Stomach (tissue), 9 donors: Measurements from ENCODE around the gene CD81. TPM values are rescaled to one million over a fixed set of nuclear protein-coding genes. Genes with fewer than 3 reads are reported as not detected.

ENCODE experiments used
- DNase-seq, 2 donors: peaks; one replicate each; pipeline versions ENCODE4 v3.0.0 to v3.0.0-alpha.2; 2013 to 2019
- H3K27ac ChIP-seq, 5 donors: fragments of 200-600 bp in 4 of 5; sonication (generic) in 4 of 5; one replicate each; pipeline ENCODE4 v1.5.1; 2013 to 2019; ENCODE audit warnings: mild to moderate bottlenecking in 1 of 5, moderate library complexity in 1 of 5
- H3K27me3 ChIP-seq, 3 donors: fragments of 200-600 bp; sonication (generic); one replicate each; pipeline ENCODE4 v1.5.1; 2017 to 2019; ENCODE audit warnings: mixed run types in 1 of 3
- H3K36me3 ChIP-seq, 4 donors: fragments of 200-600 bp; sonication (generic); 1 replicate in 3 of 4; 2 replicates in 1 of 4; pipeline ENCODE4 v1.5.1; 2016 to 2019
- H3K4me1 ChIP-seq, 4 donors: fragments of 200-600 bp; sonication (generic); one replicate each; pipeline ENCODE4 v1.5.1; 2016 to 2019
- H3K4me3 ChIP-seq, 4 donors: fragments of 200-600 bp; sonication (generic) in 3 of 4; one replicate each; pipeline ENCODE4 v1.5.1; 2016 to 2019; ENCODE audit warnings: mild to moderate bottlenecking in 1 of 4
- H3K9me3 ChIP-seq, 4 donors: fragments of 200-600 bp; sonication (generic); one replicate each; pipeline ENCODE4 v1.5.1; 2016 to 2019
- CTCF ChIP-seq, 7 experiments: fragments of 450-650 bp in 4 of 7; fragments of 200-600 bp in 3 of 7; sonication (generic) in 3 of 7; IDR thresholded peaks; one replicate each; pipeline ENCODE4 v1.5.1; 2016 to 2019; ENCODE audit warnings: antibody characterized with exemption in 7 of 7, control low read depth in 2 of 7, mild to moderate bottlenecking in 1 of 7
- EP300 ChIP-seq: sonication (generic); formaldehyde crosslinking; IDR thresholded peaks from one replicate; pipeline ENCODE4 v1.6.1; 2017; ENCODE audit warnings: antibody characterized with exemption
- POLR2A ChIP-seq, 4 donors: fragments of 450-650 bp; IDR thresholded peaks; one replicate each; pipeline ENCODE4 v1.6.1; 2016; ENCODE audit warnings: antibody characterized with exemption in 4 of 4, control low read depth in 2 of 4, mild to moderate bottlenecking in 1 of 4, moderate library complexity in 1 of 4
- POLR2AphosphoS5 ChIP-seq, 3 donors: sonication (generic); formaldehyde crosslinking; IDR thresholded peaks; one replicate each; pipeline ENCODE4 v1.6.1; 2016; ENCODE audit warnings: antibody characterized with exemption in 3 of 3
- WGBS, 5 donors: extraction: QIAGEN DNeasy Blood & Tissue Kit in 3 of 5; methylation state at CpG; one replicate each; pipeline versions ENCODE4 v1.1.5 to v1.1.7; 2013 to 2018; 5-methylcytosine and 5-hydroxymethylcytosine counted together
- intact Hi-C: fragments of 100-400 bp; cut with DNase I; formaldehyde crosslinking; loops from one replicate; pipeline ENCODE4 v1.15.1; 2023; ENCODE audit warnings: low total_unique reads
- polyA plus RNA-seq, 3 donors: library from polyadenylated mRNA; stranded (reverse); fragments of 200-250 nt; gene quantifications; one replicate each; pipeline ENCODE4 v1.2.3, GENCODE V29; 2013
- small RNA-seq, 4 donors: library from RNA; depleted of rRNA; stranded (forward); fragments of <200 nt; gene quantifications; one replicate each; pipeline ENCODE3, GENCODE V24; 2016
- total RNA-seq, 5 donors: library from RNA; depleted of rRNA; stranded (reverse); fragments of >200 nt; gene quantifications; one replicate each; pipeline versions ENCODE4 v1.1.0 to v1.2.3, GENCODE V29; 2014 to 2016
- donor health status: healthy with polysubstance abuse.
- donor health status: Bipolar disorder and iron deficiency.
- donor health status: healthy.

CD81 gene
- total and polyA plus RNA-seq, 8 donors, result 95.0 to 327 (median 223) TPM

- intact Hi-C loops, result no loop called here
- Histone ChIP-seq H3K9me3 (peaks cover 0 to 6% (median 0%) of the 10 kb centered on the region in 4 donors), H3K4me1 (peaks cover 19 to 51% (median 41%) of the 10 kb centered on the region in 4 donors), H3K36me3 (no peaks in the 10 kb centered on the region), H3K27ac (peak overlapping the region; percentile 74 to 88 (median 82)), H3K4me3 (peak overlapping the region; percentile 43 to 63 (median 56)), H3K27me3 (peaks cover 5 to 86% (median 9%) of the 10 kb centered on the region in 3 donors)
- DNase-seq, result peak; percentile 35 to 87
- 19 to 37% (median 23%) methylated on average over 11 to 23 of the region's 23 CpGs for WGBS, 5 donors
- peak in 2 of 3 donors; percentile 73 to 74 for TF ChIP-seq POLR2AphosphoS5 (IDR thresholded peaks at IDR 0.05)
- no peak for TF ChIP-seq CTCF (IDR thresholded peaks at IDR 0.05)
These were observed 68.8 kb downstream of the CD81 start for GRCh38 chr11:2445746-2446551.

- H3K27ac ChIP-seq, result peak overlapping the region; percentile 74 to 88 (median 82)
- WGBS, 5 donors, result 41 to 68% (median 45%) methylated on average over 13 to 15 of the region's 15 CpGs
- H3K4me1 ChIP-seq, result peaks cover 19 to 51% (median 41%) of the 10 kb centered on the region in 4 donors
- peak overlapping the region; percentile 43 to 63 (median 56) for H3K4me3 ChIP-seq
- H3K36me3 ChIP-seq, result no peaks in the 10 kb centered on the region
- TF ChIP-seq POLR2AphosphoS5 (IDR thresholded peaks at IDR 0.05), result no peak
- TF ChIP-seq POLR2A (IDR thresholded peaks at IDR 0.05), result no peak
- TF ChIP-seq EP300, result no peak
- TF ChIP-seq CTCF (IDR thresholded peaks at IDR 0.05), result no peak
- intact Hi-C loops, result no loop called here
- H3K9me3 ChIP-seq, result peaks cover 0 to 6% (median 0%) of the 10 kb centered on the region in 4 donors
- DNase-seq, result no peak
- H3K27me3 ChIP-seq, result peaks cover 5 to 86% (median 9%) of the 10 kb centered on the region in 3 donors
These were observed 69.6 kb downstream of the CD81 start for GRCh38 chr11:2446590-2447252.

Small RNA genes within 50 kb of the gene (small RNA-seq; reads per million reads assigned to genes)
- 0 reads per million in 4 donors for gene RF00019

Other genes with a start within 250 kb of the CD81 start
- gene IGF2, start 237.9 kb upstream of the CD81 start, total RNA-seq, result 100 to 1,000 TPM in 1 of 5 donors, 10 to 100 TPM in 3, 1 to 10 TPM in 1; 5.2 to 164 (median 29.2) TPM
- gene IGF2, start 237.9 kb upstream of the CD81 start, polyA plus RNA-seq, result 1 to 10 TPM; 3.8 to 9.6 (median 5.2) TPM
- gene INS, start 216.1 kb upstream of the CD81 start, total RNA-seq, result not detected
- gene INS, start 216.1 kb upstream of the CD81 start, polyA plus RNA-seq, result 10 to 100 TPM in 1 of 3 donors, 1 to 10 TPM in 1, not detected in 1; 7.2 to 37.6 TPM
- gene TH, start 205.5 kb upstream of the CD81 start, total RNA-seq, result not detected
- 1 to 10 TPM in 1 of 3 donors, under 1 TPM in 1, not detected in 1; 0.13 to 1.7 TPM for gene TH, start 205.5 kb upstream of the CD81 start, polyA plus RNA-seq
- gene ASCL2, start 106.7 kb upstream of the CD81 start, total RNA-seq, result 1 to 10 TPM in 1 of 5 donors, not detected in 4; 2.6 TPM
- 1 to 10 TPM in 2 of 3 donors, under 1 TPM in 1; 0.81 to 6.3 (median 1.8) TPM for gene ASCL2, start 106.7 kb upstream of the CD81 start, polyA plus RNA-seq
- gene C11orf21, start 75.4 kb upstream of the CD81 start, total RNA-seq, result 1 to 10 TPM in 1 of 5 donors, under 1 TPM in 2, not detected in 2; 0.72 to 1.3 (median 0.92) TPM
- 1 to 10 TPM in 1 of 3 donors, under 1 TPM in 2; 0.61 to 1.8 (median 0.63) TPM for gene C11orf21, start 75.4 kb upstream of the CD81 start, polyA plus RNA-seq
- gene TSPAN32, start 75.3 kb upstream of the CD81 start, total RNA-seq, result 1 to 10 TPM in 1 of 5 donors, not detected in 4; 1.5 TPM
- 1 to 10 TPM; 1.1 to 9.0 (median 3.1) TPM for gene TSPAN32, start 75.3 kb upstream of the CD81 start, polyA plus RNA-seq
- gene TSSC4, start 23.4 kb downstream of the CD81 start, total RNA-seq, result 100 to 1,000 TPM in 1 of 5 donors, 10 to 100 TPM in 3, 1 to 10 TPM in 1; 9.4 to 147 (median 44.2) TPM
- 10 to 100 TPM; 51.5 to 65.3 (median 54.9) TPM for gene TSSC4, start 23.4 kb downstream of the CD81 start, polyA plus RNA-seq
- gene TRPM5, start 67.2 kb downstream of the CD81 start, total RNA-seq, result 10 to 100 TPM in 1 of 5 donors, under 1 TPM in 3, not detected in 1; 0.43 to 11.6 (median 0.50) TPM
- under 1 TPM; 0.15 to 0.61 (median 0.31) TPM for gene TRPM5, start 67.2 kb downstream of the CD81 start, polyA plus RNA-seq
- gene KCNQ1, start 67.7 kb downstream of the CD81 start, total RNA-seq, result 100 to 1,000 TPM in 1 of 5 donors, 10 to 100 TPM in 4; 12.1 to 155 (median 75.9) TPM
- gene KCNQ1, start 67.7 kb downstream of the CD81 start, polyA plus RNA-seq, result 10 to 100 TPM; 29.3 to 55.8 (median 42.2) TPM